HEK293 (cell line): ENCODE results near the gene POTEI.
"Not testable (repeated sequence)": the region's sequence is repeated elsewhere in the genome, so short reads cannot be mapped to it uniquely, and the experiment has no call there.

Source experiments
- CTCF ChIA-PET: fragments of 350-600 bp; formaldehyde crosslinking; extraction: SDS; loops from one replicate; lab custom pipeline; 2021; ENCODE audit warnings: antibody characterized with exemption; lab: Yijun Ruan, JAX
- POLR2A ChIA-PET: fragments of 300-600 bp; formaldehyde crosslinking; extraction: SDS; loops from one replicate; lab custom pipeline; 2020; ENCODE audit warnings: antibody characterized with exemption, inconsistent platforms; lab: Yijun Ruan, JAX
- H3K27ac ChIP-seq: fragments of 200-500 bp; sonication (Bioruptor generic); 2 replicates; pipeline ENCODE4 v1.5.1; 2014; ENCODE audit warnings: low read depth, low read length, control low read depth, inconsistent platforms; ENCODE audit errors: extremely low read depth
- H3K36me3 ChIP-seq, 2 experiments: fragments of 200-500 bp in 1 of 2; sonication (Bioruptor generic) in 1 of 2; 1 replicate in 1 of 2; 2 replicates in 1 of 2; pipeline ENCODE4 v1.5.1; 2014 to 2017; ENCODE audit warnings: inconsistent platforms in 2 of 2, low read length in 2 of 2; ENCODE audit not compliant: control insufficient read depth in 2 of 2, insufficient read depth in 1 of 2
- H3K4me1 ChIP-seq: fragments of 200-500 bp; sonication (Bioruptor generic); 2 replicates; pipeline ENCODE4 v1.5.1; 2014; ENCODE audit warnings: mild to moderate bottlenecking, low read length, inconsistent platforms; ENCODE audit not compliant: control insufficient read depth, insufficient read depth
- H3K4me3 ChIP-seq: 2 replicates; pipeline ENCODE4 v1.5.1; 2011; ENCODE audit warnings: low read depth, mild to moderate bottlenecking, control low read depth, low read length, moderate library complexity
- H3K9me3 ChIP-seq: fragments of 200-500 bp; sonication (Bioruptor generic); 2 replicates; pipeline ENCODE4 v1.5.1; 2014; ENCODE audit warnings: low read depth, low read length, inconsistent platforms; ENCODE audit not compliant: control insufficient read depth, insufficient read depth

POTEI gene

GRCh38 chr2:130509228-130509627, at the start of gene POTEI:
Gene POTEI, minus strand, starts transcription at chr2:130509328. Its CDS starts 93 bp downstream, at chr2:130509235.
- H3K4me1 ChIP-seq, POLR2A ChIA-PET, H3K9me3 ChIP-seq, CTCF ChIA-PET, H3K27ac ChIP-seq, H3K36me3 ChIP-seq, H3K4me3 ChIP-seq: not testable (repeated sequence)

DNA sequence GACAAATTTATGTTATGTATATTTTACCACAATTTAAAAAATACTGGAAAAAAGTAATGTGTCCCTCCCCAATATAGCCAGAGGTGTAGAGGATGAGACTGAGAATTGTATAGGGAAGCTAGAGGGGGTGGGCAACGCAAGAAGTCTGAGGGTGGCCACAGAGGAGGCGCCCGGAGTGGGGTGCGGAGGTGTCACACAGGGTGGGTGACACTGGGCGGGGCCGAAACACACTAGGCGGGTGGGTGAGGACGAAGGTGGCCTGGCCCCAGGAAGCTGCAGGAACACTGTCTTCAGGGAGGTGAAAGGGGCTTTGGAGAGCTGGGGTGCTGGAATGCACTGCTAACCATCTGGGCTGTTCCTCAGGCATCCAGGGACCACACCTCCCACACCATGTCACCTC, 47.3 kb upstream of the POTEI start:
- H3K36me3 ChIP-seq, CTCF ChIA-PET, POLR2A ChIA-PET, H3K4me1 ChIP-seq, H3K27ac ChIP-seq, H3K4me3 ChIP-seq, H3K9me3 ChIP-seq: not testable (repeated sequence)

GRCh38 chr2:130554178-130554577, 45.0 kb upstream of the POTEI start:
- H3K9me3 ChIP-seq, H3K36me3 ChIP-seq, POLR2A ChIA-PET, H3K27ac ChIP-seq, H3K4me3 ChIP-seq, CTCF ChIA-PET, H3K4me1 ChIP-seq: not testable (repeated sequence)

DNA sequence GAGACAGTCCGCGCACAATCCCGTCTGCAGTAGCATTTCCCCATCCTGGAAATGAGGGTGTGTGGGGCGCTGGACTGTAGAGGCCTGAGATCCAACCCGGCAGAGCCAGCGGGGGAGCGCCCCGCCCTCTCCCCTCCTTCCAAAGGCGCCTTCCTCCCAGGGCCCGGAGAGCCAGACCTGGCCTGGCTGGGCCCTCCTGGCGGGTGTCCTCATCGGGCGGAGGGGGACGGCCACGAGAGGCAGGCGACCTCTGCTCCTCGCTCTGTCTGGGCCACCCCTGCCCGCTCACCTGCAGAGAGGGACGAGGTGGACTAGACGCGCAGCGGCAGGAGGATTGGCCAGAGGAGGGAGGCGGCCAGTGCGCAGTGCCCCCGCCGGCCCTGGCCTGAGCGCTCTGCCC, 40.3 kb upstream of the POTEI start:
- CTCF ChIA-PET, POLR2A ChIA-PET: not testable (repeated sequence)

DNA sequence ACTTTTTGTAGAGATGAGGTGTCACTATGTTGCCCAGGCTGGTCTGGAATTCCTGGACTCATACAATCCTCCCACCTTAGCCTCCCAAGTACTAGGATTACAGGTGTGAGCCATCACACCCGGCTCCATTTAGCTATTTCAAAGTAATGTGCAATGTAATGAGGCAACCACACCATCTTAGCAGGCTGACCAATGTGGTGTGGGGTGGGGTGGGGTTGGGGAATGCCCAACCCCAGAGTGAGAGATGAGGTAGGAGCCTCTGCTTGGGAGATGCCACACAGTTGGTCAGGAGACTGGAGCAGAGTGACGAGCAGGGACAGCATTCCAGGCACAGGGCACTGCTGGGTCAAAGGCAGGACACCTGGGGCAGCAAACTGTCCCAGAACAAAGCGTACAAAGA, 39.3 kb upstream of the POTEI start:
- H3K4me1 ChIP-seq, POLR2A ChIA-PET, H3K9me3 ChIP-seq, H3K4me3 ChIP-seq, H3K27ac ChIP-seq, H3K36me3 ChIP-seq, CTCF ChIA-PET: not testable (repeated sequence)

More for the DNA sequence above, 40.3 kb upstream of the POTEI start:
- not testable (repeated sequence) for H3K4me3 ChIP-seq, H3K4me1 ChIP-seq, H3K27ac ChIP-seq, H3K36me3 ChIP-seq, H3K9me3 ChIP-seq

DNA sequence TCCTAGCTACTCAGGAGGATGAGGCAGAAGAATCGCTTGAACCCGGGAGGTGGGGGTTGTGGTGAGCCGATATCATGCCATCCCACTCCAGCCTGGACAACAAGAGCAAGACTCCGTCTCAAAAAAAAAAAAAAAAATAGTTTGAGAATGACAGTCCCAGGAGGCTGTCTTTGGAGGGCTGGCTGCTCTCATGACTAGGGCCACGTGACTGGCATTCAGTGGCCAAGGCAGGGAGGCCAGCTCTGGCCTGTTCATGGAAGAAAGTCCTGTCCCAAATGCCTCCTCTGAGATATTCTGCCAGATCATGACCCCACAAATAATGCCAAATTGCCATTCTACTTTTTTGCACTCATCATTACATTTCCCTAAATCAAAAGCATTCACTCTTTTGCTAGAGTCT, 35.9 kb upstream of the POTEI start:
- H3K4me1 ChIP-seq, H3K27ac ChIP-seq, POLR2A ChIA-PET, H3K9me3 ChIP-seq, H3K36me3 ChIP-seq, H3K4me3 ChIP-seq, CTCF ChIA-PET: not testable (repeated sequence)

DNA sequence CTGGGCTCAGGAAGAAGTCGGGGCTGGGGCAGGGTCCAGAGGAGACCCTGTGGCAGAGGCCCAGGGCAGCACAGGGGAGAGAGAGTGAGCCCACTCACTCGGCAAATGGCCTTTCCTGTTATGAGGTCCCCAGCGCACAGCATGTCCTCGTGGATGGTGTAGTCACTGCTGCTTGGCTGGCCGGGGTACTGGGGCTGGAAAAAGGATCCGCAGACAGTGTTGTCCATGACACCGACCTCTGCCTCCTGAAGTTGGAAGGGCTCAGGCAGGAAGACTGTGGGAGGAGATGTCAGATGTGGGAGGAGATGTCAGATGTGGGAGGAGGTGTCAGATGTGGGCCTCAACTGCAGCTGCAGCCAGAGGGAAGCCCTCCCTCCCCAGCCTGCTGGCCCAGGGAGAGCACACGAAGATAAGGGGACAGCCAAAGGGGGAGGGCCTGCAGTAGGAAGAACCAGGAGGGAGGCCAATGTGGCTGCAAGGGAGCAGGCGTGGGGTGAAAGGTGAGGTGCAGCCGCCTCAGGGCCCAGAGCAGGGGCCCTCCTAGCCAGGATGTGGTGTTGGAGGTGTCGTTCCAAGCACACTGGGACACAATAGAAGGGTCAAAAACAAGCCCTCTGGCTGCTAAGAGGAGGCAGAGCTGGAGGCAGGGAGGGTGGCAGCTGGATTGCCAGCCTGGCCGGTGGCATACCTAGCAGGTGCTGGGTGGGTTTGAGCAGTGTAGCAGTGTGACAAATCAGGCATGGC, 34.8 kb upstream of the POTEI start:
- H3K36me3 ChIP-seq, H3K27ac ChIP-seq, H3K4me3 ChIP-seq, CTCF ChIA-PET, H3K4me1 ChIP-seq, POLR2A ChIA-PET, H3K9me3 ChIP-seq: not testable (repeated sequence)

GRCh38 chr2:130542789-130543188, 33.7 kb upstream of the POTEI start:
- H3K4me3 ChIP-seq, H3K27ac ChIP-seq, H3K36me3 ChIP-seq, POLR2A ChIA-PET, H3K4me1 ChIP-seq, H3K9me3 ChIP-seq, CTCF ChIA-PET: not testable (repeated sequence)

- H3K27ac ChIP-seq, H3K36me3 ChIP-seq, POLR2A ChIA-PET, H3K9me3 ChIP-seq, H3K4me3 ChIP-seq, CTCF ChIA-PET, H3K4me1 ChIP-seq: not testable (repeated sequence)
These were observed 29.1 kb upstream of the POTEI start for GRCh38 chr2:130538271-130538670.

DNA sequence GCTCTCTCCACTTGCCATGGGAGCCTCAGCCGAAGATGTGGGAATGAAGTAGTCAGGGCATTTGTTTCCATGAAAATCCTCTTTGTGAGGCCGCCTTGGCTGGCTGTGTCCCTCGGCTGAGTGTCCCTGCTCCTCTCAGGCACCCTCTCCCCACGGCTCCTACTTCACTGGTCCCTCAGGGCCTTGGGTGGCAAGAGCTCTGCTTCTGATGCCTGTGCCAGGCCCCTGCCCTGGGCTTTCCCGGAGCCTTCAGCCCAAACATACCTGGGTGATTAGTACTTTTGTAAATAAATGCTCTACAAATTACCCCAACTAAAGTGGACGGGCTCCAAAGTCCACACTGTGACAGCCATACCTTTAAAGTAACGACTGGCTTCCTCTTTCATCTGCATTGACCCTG, 27.5 kb upstream of the POTEI start:
- CTCF ChIA-PET, H3K27ac ChIP-seq, H3K4me1 ChIP-seq, H3K4me3 ChIP-seq, POLR2A ChIA-PET, H3K9me3 ChIP-seq, H3K36me3 ChIP-seq: not testable (repeated sequence)

GRCh38 chr2:130531672-130532071, 22.5 kb upstream of the POTEI start:
- H3K4me1 ChIP-seq, CTCF ChIA-PET, H3K27ac ChIP-seq, H3K9me3 ChIP-seq, H3K36me3 ChIP-seq, H3K4me3 ChIP-seq, POLR2A ChIA-PET: not testable (repeated sequence)
